OCI-LY7 (cell line): ENCODE results near the gene IRF3. TPM values are rescaled to one million over a fixed set of nuclear protein-coding genes. Genes with fewer than 3 reads are reported as not detected.

Experiments
- BruUV-seq: library from RNA; stranded (reverse); fragments of 400-500 nt; replicated peaks from 2 replicates; lab custom pipeline; 2021; lab: Mats Ljungman, UMichigan
- CTCF ChIA-PET: fragments of 300-600 bp; sonication (Branson Sonifier 250); formaldehyde crosslinking; loops from one replicate; lab custom pipeline; 2022; ENCODE audit warnings: antibody characterized with exemption; ENCODE audit not compliant: unreplicated experiment; lab: Charles Lee
- POLR2A ChIA-PET: fragments of 300-600 bp; sonication (Branson Sonifier 250); formaldehyde crosslinking; loops from one replicate; lab custom pipeline; 2022; ENCODE audit warnings: antibody characterized with exemption; lab: Charles Lee
- DNase-seq: peaks from one replicate; pipeline ENCODE4 v3.0.0-alpha.2; 2015; ENCODE audit warnings: low spot score
- H2AFZ ChIP-seq: fragments of 200-600 bp; sonication (generic), shearing (Covaris generic); 2 replicates; pipeline ENCODE4 v1.6.1; 2014; ENCODE audit warnings: mild to moderate bottlenecking, antibody characterized with exemption, low read length, moderate library complexity
- H3K27ac ChIP-seq: fragments of 200-600 bp; sonication (generic); 2 replicates; pipeline ENCODE4 v1.5.1; 2014; ENCODE audit warnings: mixed run types, low read depth, mild to moderate bottlenecking, moderate library complexity, low read length, inconsistent platforms; ENCODE audit not compliant: poor library complexity, severe bottlenecking
- H3K36me3 ChIP-seq: fragments of 200-600 bp; sonication (generic); 2 replicates; pipeline ENCODE4 v1.6.1; 2014; ENCODE audit warnings: mild to moderate bottlenecking, antibody characterized with exemption, low read length, moderate library complexity, mixed read lengths; ENCODE audit not compliant: insufficient read depth
- H3K4me1 ChIP-seq: fragments of 200-600 bp; sonication (generic); 2 replicates; pipeline ENCODE4 v1.5.1; 2014; ENCODE audit warnings: mild to moderate bottlenecking, low read length; ENCODE audit not compliant: insufficient read depth, poor library complexity, severe bottlenecking
- H3K4me2 ChIP-seq: fragments of 200-600 bp; sonication (generic); 2 replicates; pipeline ENCODE4 v1.6.1; 2014; ENCODE audit warnings: mild to moderate bottlenecking, low read length
- H3K4me3 ChIP-seq: fragments of 200-600 bp; sonication (generic); 2 replicates; pipeline ENCODE4 v1.5.1; 2014; ENCODE audit warnings: mild to moderate bottlenecking, low read depth, low read length; ENCODE audit not compliant: poor library complexity, severe bottlenecking
- H3K79me2 ChIP-seq: fragments of 200-600 bp; sonication (generic); 2 replicates; pipeline ENCODE4 v1.6.1; 2016; ENCODE audit warnings: low read depth, mild to moderate bottlenecking, low read length, moderate library complexity, mixed read lengths; ENCODE audit not compliant: insufficient read depth
- H3K9me2 ChIP-seq: fragments of 200-600 bp; sonication (generic); 2 replicates; pipeline ENCODE4 v1.6.1; 2016; ENCODE audit warnings: mild to moderate bottlenecking, low read length, mixed read lengths; ENCODE audit not compliant: insufficient read depth
- H3K9me3 ChIP-seq: fragments of 200-600 bp; sonication (generic); 2 replicates; pipeline ENCODE4 v1.6.1; 2014; ENCODE audit warnings: mild to moderate bottlenecking, mixed run types, low read length, mixed read lengths
- H4K20me1 ChIP-seq: fragments of 200-600 bp; sonication (generic); 2 replicates; pipeline ENCODE4 v1.6.1; 2014; ENCODE audit warnings: mild to moderate bottlenecking, antibody characterized with exemption, low read length, moderate library complexity, mixed read lengths; ENCODE audit not compliant: insufficient read depth
- EZH2phosphoT487 ChIP-seq: fragments of 200-600 bp; sonication (generic); IDR thresholded peaks from 2 replicates; pipeline ENCODE4 v1.6.1; 2018; ENCODE audit warnings: low read depth, borderline replicate concordance, mild to moderate bottlenecking, mixed run types, antibody characterized with exemption, low read length, moderate library complexity, mixed read lengths
- intact Hi-C: fragments of 100-400 bp; cut with micrococcal nuclease; formaldehyde crosslinking; loops from one replicate; pipeline ENCODE4 v1.10.0; 2022; ENCODE audit not compliant: unreplicated experiment
- total RNA-seq, 2 experiments: library from RNA; depleted of rRNA in 1 of 2; stranded (reverse); fragments of >200 nt in 1 of 2; shearing (Covaris generic) in 1 of 2; gene quantifications; 2 replicates each; pipeline ENCODE4 v1.2.3, GENCODE V29; 2014 to 2022
- TF ChIP-seq, protein P1 (sequence below): fragments of 200-600 bp; sonication (generic); conservative IDR thresholded peaks from 2 replicates; pipeline ENCODE4 v1.5.1; 2014; ENCODE audit warnings: mild to moderate bottlenecking, antibody characterized with exemption, low read length, moderate library complexity, mixed read lengths

The IRF3 gene
- total RNA-seq, 2 experiments from 2014 or later, result 96.6 to 116 TPM

DNA sequence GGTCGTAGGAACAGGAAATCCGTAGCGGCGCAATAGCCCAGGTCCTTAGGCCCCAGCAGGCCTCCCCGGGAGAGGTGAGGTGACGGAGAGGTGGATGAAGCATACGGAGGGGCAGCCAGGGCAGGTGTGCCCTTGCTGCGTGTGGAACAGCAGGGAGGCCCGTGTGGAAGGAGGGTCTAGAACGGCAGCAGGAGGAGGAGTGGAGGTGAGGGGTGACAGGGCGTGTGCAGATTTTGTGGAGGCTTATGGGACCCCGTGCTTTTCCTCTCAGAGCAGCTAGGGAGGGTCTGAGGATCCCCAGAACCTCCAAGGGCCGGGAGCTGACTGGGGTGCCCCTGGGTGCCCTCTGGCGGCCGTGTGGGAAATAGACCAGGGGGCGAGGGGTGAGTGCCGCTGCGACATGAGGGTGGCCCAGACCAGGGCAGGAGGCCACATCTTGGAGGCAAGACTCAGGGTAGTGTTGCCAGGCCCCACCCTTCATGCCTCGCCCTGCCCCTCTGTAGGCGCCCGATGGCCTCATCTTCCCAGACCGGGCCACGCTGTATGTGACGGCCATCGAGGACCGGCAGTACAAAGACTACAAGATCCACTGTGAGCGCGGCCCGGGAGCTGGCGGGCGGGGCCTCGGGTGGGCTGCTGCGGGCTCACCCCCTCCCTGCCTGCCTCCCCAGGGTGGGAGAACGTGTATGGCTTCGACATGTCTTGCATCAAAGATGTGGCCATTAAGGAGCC lies 18.8 kb upstream of the IRF3 start:
- CTCF ChIA-PET, result no interaction called here
- H3K4me3 ChIP-seq, result no peak overlapping the region
- BruUV-seq, result no TSS peak
- peaks cover 32% of the 10 kb centered on the region for H3K79me2 ChIP-seq
- no peak for DNase-seq
- H4K20me1 ChIP-seq, result 0 out of 2 replicates have a peak, but pooled peaks cover 6% of the 10 kb centered on the region
- peaks cover 97% of the 10 kb centered on the region for H3K36me3 ChIP-seq
- H3K9me3 ChIP-seq, result no peaks in the 10 kb centered on the region
- intact Hi-C loops, result no loop called here
- H3K4me2 ChIP-seq, result no peak overlapping the region
- H3K4me1 ChIP-seq, result peaks cover 18% of the 10 kb centered on the region
- H3K27ac ChIP-seq, result no peak overlapping the region
- no peaks in the 10 kb centered on the region for H3K9me2 ChIP-seq
- no peak overlapping the region for H2AFZ ChIP-seq
- no peak for TF ChIP-seq EZH2phosphoT487
- TF ChIP-seq, protein P1, sequence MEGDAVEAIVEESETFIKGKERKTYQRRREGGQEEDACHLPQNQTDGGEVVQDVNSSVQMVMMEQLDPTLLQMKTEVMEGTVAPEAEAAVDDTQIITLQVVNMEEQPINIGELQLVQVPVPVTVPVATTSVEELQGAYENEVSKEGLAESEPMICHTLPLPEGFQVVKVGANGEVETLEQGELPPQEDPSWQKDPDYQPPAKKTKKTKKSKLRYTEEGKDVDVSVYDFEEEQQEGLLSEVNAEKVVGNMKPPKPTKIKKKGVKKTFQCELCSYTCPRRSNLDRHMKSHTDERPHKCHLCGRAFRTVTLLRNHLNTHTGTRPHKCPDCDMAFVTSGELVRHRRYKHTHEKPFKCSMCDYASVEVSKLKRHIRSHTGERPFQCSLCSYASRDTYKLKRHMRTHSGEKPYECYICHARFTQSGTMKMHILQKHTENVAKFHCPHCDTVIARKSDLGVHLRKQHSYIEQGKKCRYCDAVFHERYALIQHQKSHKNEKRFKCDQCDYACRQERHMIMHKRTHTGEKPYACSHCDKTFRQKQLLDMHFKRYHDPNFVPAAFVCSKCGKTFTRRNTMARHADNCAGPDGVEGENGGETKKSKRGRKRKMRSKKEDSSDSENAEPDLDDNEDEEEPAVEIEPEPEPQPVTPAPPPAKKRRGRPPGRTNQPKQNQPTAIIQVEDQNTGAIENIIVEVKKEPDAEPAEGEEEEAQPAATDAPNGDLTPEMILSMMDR, result peak; percentile 71
- POLR2A ChIA-PET, result no interaction called here

DNA sequence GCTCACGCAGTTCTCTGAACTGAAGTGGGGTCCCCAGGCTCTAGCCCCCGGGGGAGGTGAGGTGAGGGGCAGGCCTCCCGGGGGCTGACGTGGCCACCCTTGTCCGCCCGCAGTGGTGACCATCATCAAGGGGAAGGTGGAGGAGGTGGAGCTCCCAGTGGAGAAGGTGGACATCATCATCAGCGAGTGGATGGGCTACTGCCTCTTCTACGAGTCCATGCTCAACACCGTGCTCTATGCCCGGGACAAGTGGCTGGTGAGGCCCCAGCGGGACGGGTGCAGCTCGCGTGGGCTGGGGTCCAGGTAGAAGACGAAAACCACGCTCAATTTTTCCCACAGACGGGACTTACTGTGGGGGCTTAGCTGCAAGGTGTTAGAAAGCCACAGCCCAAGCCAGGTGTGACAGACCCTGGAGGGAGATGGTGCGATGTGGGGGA lies 18.2 kb upstream of the IRF3 start:
- Histone ChIP-seq H3K4me2 (no peak overlapping the region), H3K4me3 (no peak overlapping the region), H3K79me2 (peaks cover 38% of the 10 kb centered on the region), H2AFZ (no peak overlapping the region), H3K4me1 (peaks cover 23% of the 10 kb centered on the region), H3K27ac (no peak overlapping the region), H3K9me3 (no peaks in the 10 kb centered on the region), H4K20me1 (0 out of 2 replicates have a peak, but pooled peaks cover 10% of the 10 kb centered on the region), H3K36me3 (peaks cover 95% of the 10 kb centered on the region), H3K9me2 (no peaks in the 10 kb centered on the region)
- ChIA-PET CTCF (no interaction called here), POLR2A (no interaction called here)
- DNase-seq, result no peak
- intact Hi-C loops, result no loop called here
- no peak for TF ChIP-seq EZH2phosphoT487
- TF ChIP-seq, protein P1, result no peak
- BruUV-seq, result no TSS peak

DNA sequence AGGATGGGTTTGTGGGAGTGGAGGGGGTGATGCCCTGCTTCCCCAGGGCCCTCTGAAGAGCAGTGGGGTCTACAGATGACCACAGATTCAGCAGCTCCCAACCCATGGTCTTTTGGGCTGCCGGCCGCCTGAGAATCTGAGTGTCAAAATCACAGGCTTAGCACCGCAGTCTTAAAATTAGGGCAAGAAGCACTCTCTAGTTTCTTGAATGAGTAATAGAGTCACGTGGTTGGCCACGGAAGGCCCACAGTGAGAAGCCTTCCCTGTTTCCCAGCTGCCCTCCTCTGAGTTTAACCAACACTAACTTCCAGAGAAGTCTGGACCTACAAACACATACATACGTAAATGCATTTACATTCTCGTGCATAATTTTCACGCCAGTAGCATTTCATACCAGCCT lies 16.6 kb upstream of the IRF3 start:
- Histone ChIP-seq H4K20me1 (0 out of 2 replicates have a peak, but pooled peaks cover 10% of the 10 kb centered on the region), H3K4me3 (no peak overlapping the region), H3K9me3 (no peaks in the 10 kb centered on the region), H3K4me2 (no peak overlapping the region), H3K27ac (no peak overlapping the region), H3K9me2 (no peaks in the 10 kb centered on the region), H3K79me2 (peaks cover 54% of the 10 kb centered on the region), H2AFZ (no peak overlapping the region), H3K36me3 (peaks cover 83% of the 10 kb centered on the region), H3K4me1 (peaks cover 25% of the 10 kb centered on the region)
- ChIA-PET POLR2A (no interaction called here), CTCF (no interaction called here)
- TF ChIP-seq, protein P1, result no peak
- TF ChIP-seq EZH2phosphoT487, result no peak
- BruUV-seq, result no TSS peak
- intact Hi-C loops, result no loop called here
- no peak for DNase-seq
